Heart left ventricle (tissue), 16 donors: Measurements from ENCODE around the gene DDC. TPM values are rescaled to one million over a fixed set of nuclear protein-coding genes. Genes with fewer than 3 reads are reported as not detected.

Experiments used
- ATAC-seq, 4 donors: fragments of 200-7000 bp; cut with Tn5 transposase; one replicate each; pipeline ENCODE4 v1.9.1; 2020 to 2022; ENCODE audit warnings: moderate library complexity in 4 of 4, mild to moderate bottlenecking in 3 of 4, moderate number of reproducible peaks in 1 of 4
- DNase-seq, 5 donors: peaks; one replicate each; pipeline ENCODE4 v3.0.0-alpha.2; 2020
- H3K27ac ChIP-seq, 12 donors: fragments of 200-600 bp; sonication (generic) in 4 of 12; one replicate each; pipeline versions ENCODE4 v1.5.0 to v1.8.0; 2016 to 2022; ENCODE audit warnings: mild to moderate bottlenecking in 2 of 12
- H3K27me3 ChIP-seq, 9 donors: fragments of 200-600 bp; sonication (generic) in 2 of 9; one replicate each; pipeline versions ENCODE4 v1.5.1 to v1.8.0; 2016 to 2022; ENCODE audit warnings: mild to moderate bottlenecking in 3 of 9
- H3K36me3 ChIP-seq, 9 donors: fragments of 200-600 bp; sonication (generic) in 2 of 9; one replicate each; pipeline versions ENCODE4 v1.5.0 to v1.8.0; 2018 to 2022; ENCODE audit warnings: mild to moderate bottlenecking in 2 of 9
- H3K4me1 ChIP-seq, 12 donors: fragments of 200-600 bp; sonication (generic) in 4 of 12; one replicate each; pipeline versions ENCODE4 v1.5.0 to v1.8.0; 2016 to 2022; ENCODE audit warnings: mild to moderate bottlenecking in 3 of 12
- H3K4me3 ChIP-seq, 12 donors: fragments of 200-600 bp; sonication (generic) in 4 of 12; one replicate each; pipeline versions ENCODE4 v1.5.0 to v1.8.0; 2017 to 2022; ENCODE audit warnings: mild to moderate bottlenecking in 9 of 12, moderate library complexity in 4 of 12
- H3K9me3 ChIP-seq, 12 donors: fragments of 200-600 bp; sonication (generic) in 4 of 12; one replicate each; pipeline versions ENCODE4 v1.5.0 to v1.8.0; 2016 to 2022; ENCODE audit warnings: mild to moderate bottlenecking in 1 of 12
- CTCF ChIP-seq, 12 donors: fragments of 200-600 bp; sonication (generic) in 4 of 12; IDR thresholded peaks; one replicate each; pipeline versions ENCODE4 v1.5.0 to v1.8.0; 2018 to 2022; ENCODE audit warnings: antibody characterized with exemption in 12 of 12, mild to moderate bottlenecking in 5 of 12
- POLR2A ChIP-seq, 2 donors: fragments of 450-650 bp; IDR thresholded peaks; one replicate each; pipeline ENCODE4 v1.6.1; 2017; ENCODE audit warnings: antibody characterized with exemption in 2 of 2, mild to moderate bottlenecking in 2 of 2, moderate library complexity in 2 of 2
- WGBS, 4 donors: extraction: QIAGEN DNeasy Blood & Tissue Kit in 2 of 4; methylation state at CpG; one replicate each; pipeline versions ENCODE4 v1.1.5 to v1.1.7; 2013 to 2018; 5-methylcytosine and 5-hydroxymethylcytosine counted together
- intact Hi-C, 10 donors: fragments of 100-400 bp; cut with DNase I; formaldehyde crosslinking; loops; one replicate each; pipeline versions ENCODE4 v1.11.1 to v1.14.2; 2022
- polyA plus RNA-seq, 2 donors: library from polyadenylated mRNA; stranded (reverse); fragments of 200-250 nt; gene quantifications; one replicate each; pipeline ENCODE4 v1.2.3, GENCODE V29; 2013
- total RNA-seq, 9 donors: library from RNA; depleted of rRNA in 2 of 9; stranded (reverse); fragments of >200 nt in 2 of 9; fragmentation: NEBNext Ultra II Directional in 3 of 9; extraction: Animal tissue kit (Norgen Biotek cat#: 25700) in 3 of 9; gene quantifications; one replicate each; pipeline versions ENCODE4 v1.1.0 to v1.2.4, GENCODE V29; 2016 to 2023
- donor health status: ischemic (EF 13 %, LVEDD 7.1; RV severe dilation, severe dysfunction).
- donor health status: healthy with polysubstance abuse.
- donor health status: DM: no; HTN: yes; CAD: no.
- donor health status: DM: no; HTN: no; CAD: no.
- donor health status: ischemic (EF 25% LVEDD 6.9; RV normal size, moderate dysfunction).
- donor health status: ischemic (EF 25% LVEDD 5.7; RV mildly dilated, moderate dysfunction).
- donor health status: healthy.
- donor health status: DM: yes; HTN: yes; CAD: no.
- donor health status: ischemic (EF 35%, LVEDD 5.7; RV mildly dilated, moderate dysfunction).
- donor health status: nonischemic (EF 11% LVEDD 7.7; RV severe dilation, severe dysfunction).
- donor health status: DM: yes; HTN: yes; CAD: no.
- donor health status: PGD.
- donor health status: ischemic (EF 29% LVEDD 5.4; RV normal size, mild dysfunction).
- donor health status: nonischemic (EF 23%, LVEDD 6.1; RV moderate dilation, normal function).

Gene DDC
- total and polyA plus RNA-seq, 11 donors, result 0.08 TPM; not detected in 10

DNA sequence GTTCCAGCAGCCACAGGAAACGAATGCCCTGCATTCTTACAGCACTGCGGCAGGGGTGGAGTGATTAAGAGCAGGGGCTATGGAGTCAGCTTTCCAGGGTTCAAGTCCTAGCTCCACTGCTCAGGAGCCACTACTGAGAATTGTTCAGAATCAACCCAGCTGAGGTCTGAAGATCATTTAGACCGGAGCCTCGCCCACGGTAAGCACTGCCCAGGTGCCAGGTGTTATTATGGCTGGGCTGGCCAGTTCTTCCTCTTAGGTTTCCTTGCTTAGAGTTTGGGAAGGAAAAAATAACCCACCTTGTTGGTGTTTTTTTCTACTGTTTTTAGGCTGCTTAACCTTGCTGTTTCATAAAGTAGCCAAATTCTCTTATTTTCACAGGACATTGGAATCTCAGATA is 110.2 kb downstream of the DDC start:
- intact Hi-C loops, result loop anchor here in 1 of 10 donors (5.0 kb wide), 1 partner anchor 702 kb away; no protein-coding TSS in a partner anchor
- WGBS, 4 donors, result 54 to 85% (median 64%) methylated on average over 5 of the region's 5 CpGs
- no peaks in the 10 kb centered on the region for H3K9me3 ChIP-seq

GRCh38 chr7:50450590-50451032 is 114.6 kb downstream of the DDC start:
- H3K27ac ChIP-seq, result peak overlapping the region in 8 of 12 donors; percentile 50 to 81 (median 74)
- no peaks in the 10 kb centered on the region for H3K9me3 ChIP-seq
- peak overlapping the region; percentile 42 to 95 (median 72) for H3K4me3 ChIP-seq
- peak in 1 of 5 donors; percentile 45 for DNase-seq
- no peaks in the 10 kb centered on the region for H3K27me3 ChIP-seq
- peaks cover 0 to 21% (median 10%) of the 10 kb centered on the region in 12 donors for H3K4me1 ChIP-seq
- H3K36me3 ChIP-seq, result peaks cover 0 to 23% (median 16%) of the 10 kb centered on the region in 9 donors
- ATAC-seq, result peak in 3 of 4 donors; percentile 43 to 47 (median 45)
- WGBS, 4 donors, result 16 to 28% (median 19%) methylated on average over 31 to 32 of the region's 32 CpGs
- TF ChIP-seq POLR2A (IDR thresholded peaks at IDR 0.05) (no peak), CTCF (IDR thresholded peaks at IDR 0.05) (no peak)
- intact Hi-C loops, result loop anchor here in 1 of 10 donors (5.0 kb wide), 1 partner anchor 707 kb away; no protein-coding TSS in a partner anchor

More for the DNA sequence above, 110.2 kb downstream of the DDC start:
- TF ChIP-seq POLR2A (IDR thresholded peaks at IDR 0.05) (no peak), CTCF (IDR thresholded peaks at IDR 0.05) (no peak)
- ATAC-seq (no peak), DNase-seq (no peak)
- H3K4me3 ChIP-seq, result no peak overlapping the region
- no peaks in the 10 kb centered on the region for H3K36me3 ChIP-seq
- H3K27ac ChIP-seq, result no peak overlapping the region
- H3K4me1 ChIP-seq, result peaks cover 0 to 7% (median 2%) of the 10 kb centered on the region in 12 donors
- no peaks in the 10 kb centered on the region for H3K27me3 ChIP-seq

DNA sequence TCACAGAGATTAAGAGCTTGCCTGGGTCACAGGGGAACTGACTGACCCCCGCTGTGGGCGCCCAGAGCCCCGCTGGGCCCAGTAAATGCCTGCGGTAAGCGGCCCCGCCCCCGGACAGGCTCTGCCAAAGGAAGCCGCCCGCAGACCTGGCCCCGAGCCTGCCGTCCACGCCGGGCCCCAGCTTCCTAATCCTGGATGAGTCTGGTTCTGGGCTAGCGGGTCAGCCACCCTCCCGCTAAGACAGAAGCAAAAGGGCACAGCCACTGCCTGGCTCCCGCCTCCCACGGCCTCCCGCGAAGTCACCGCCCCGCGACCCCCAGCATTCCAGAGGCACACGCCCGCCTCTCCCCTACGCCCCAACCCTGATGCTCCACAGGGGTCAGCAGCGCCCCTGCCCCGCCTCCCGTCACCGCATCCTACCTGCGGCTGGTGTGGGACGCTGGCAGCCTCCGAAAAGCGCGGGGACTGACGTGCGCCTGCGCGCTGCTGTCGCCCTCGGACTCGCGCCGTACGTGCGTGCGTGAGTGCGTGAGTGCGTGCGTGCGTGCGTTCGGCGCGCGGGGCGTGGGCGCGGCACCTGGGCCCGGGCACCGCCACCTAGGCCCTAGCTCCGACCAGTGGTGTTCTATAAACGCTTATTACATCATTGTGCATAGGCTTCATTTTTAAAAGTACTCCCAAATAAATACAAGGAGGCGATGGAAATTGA is 115.2 kb downstream of the DDC start, which contains the start of gene FIGNL1:
Gene FIGNL1 (minus strand): TSS at position 470 of the 709 bp plus-strand sequence. CDS start 3,063 bp downstream, outside the sequence.
- peaks cover 0 to 29% (median 20%) of the 10 kb centered on the region in 9 donors for H3K36me3 ChIP-seq
- intact Hi-C loops, result loop anchor here in 1 of 10 donors (5.0 kb wide), 1 partner anchor 707 kb away; no protein-coding TSS in a partner anchor
- peak within 1 kb of the TSS in 10 of 12 donors; percentile 15 to 81 (median 62) for H3K27ac ChIP-seq
- H3K4me1 ChIP-seq, result peaks cover 0 to 21% (median 10%) of the 10 kb centered on the region in 12 donors
- H3K27me3 ChIP-seq, result no peaks in the 10 kb centered on the region
- peak within 1 kb of the TSS; percentile 42 to 95 (median 72) for H3K4me3 ChIP-seq
- peak; percentile 94 to 99 (median 98) for ATAC-seq
- 0 to 1% (median 1%) methylated on average over 28 to 63 of the region's 63 CpGs for WGBS, 4 donors
- no peaks in the 10 kb centered on the region for H3K9me3 ChIP-seq
- peak; percentile 77 to 88 (median 82) for DNase-seq
- TF ChIP-seq POLR2A (IDR thresholded peaks at IDR 0.05) (peak in 1 of 2 donors; percentile 65), CTCF (IDR thresholded peaks at IDR 0.05) (no peak)

GRCh38 chr7:50449501-50449880 is 115.7 kb downstream of the DDC start:
- H3K4me3 ChIP-seq, result peak overlapping the region; percentile 42 to 95 (median 72)
- WGBS, 4 donors, result 12 to 19% (median 15%) methylated on average over 5 of the region's 5 CpGs
- peaks cover 0 to 21% (median 10%) of the 10 kb centered on the region in 12 donors for H3K4me1 ChIP-seq
- peaks cover 0 to 32% (median 26%) of the 10 kb centered on the region in 9 donors for H3K36me3 ChIP-seq
- H3K9me3 ChIP-seq, result no peaks in the 10 kb centered on the region
- DNase-seq (no peak), ATAC-seq (no peak)
- peak overlapping the region in 6 of 12 donors; percentile 50 to 81 (median 79) for H3K27ac ChIP-seq
- TF ChIP-seq CTCF (IDR thresholded peaks at IDR 0.05) (no peak), POLR2A (IDR thresholded peaks at IDR 0.05) (no peak)
- no peaks in the 10 kb centered on the region for H3K27me3 ChIP-seq
- intact Hi-C loops, result no loop called here
